ENCODE data around the gene DIPK1C. TPM values are rescaled to one million over a fixed set of nuclear protein-coding genes. Genes with fewer than 3 reads are reported as not detected.

Gene DIPK1C
- total RNA-seq, 1 experiment from 2014 or later: not detected

DNA sequence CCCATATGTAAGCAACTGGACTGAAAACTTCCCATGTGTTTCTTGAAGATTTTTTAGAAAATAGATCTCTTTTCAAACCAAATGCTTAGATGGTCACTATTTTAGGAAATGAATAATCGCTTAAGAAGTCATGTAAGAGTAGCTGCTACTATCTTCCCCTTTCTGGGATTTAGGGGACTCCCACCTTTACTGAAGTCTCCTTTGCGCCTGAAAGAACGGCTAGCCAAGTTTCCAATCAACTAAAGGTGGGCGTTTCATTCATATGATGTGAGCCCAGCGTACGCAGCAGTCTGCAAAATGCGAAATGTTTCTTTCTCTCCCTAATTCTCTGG, 1.1 kb downstream of the DIPK1C start:
- BruUV-seq (replicated peaks): no TSS peak
- no peak overlapping the region; the same call in 1 of the 2 replicates for H3K4me3 ChIP-seq (ENCODE audit: low read depth, low read length)
- no peaks in the 10 kb centered on the region for H3K27me3 ChIP-seq (replicated peaks; ENCODE audit: control insufficient read depth, insufficient read depth, low read length)
- no peaks in the 10 kb centered on the region for H3K4me1 Mint-ChIP-seq (ENCODE audit: low read depth, unreplicated experiment)
- H3K27me3 Mint-ChIP-seq (ENCODE audit: insufficient read depth, unreplicated experiment): peaks cover 10% of the 10 kb centered on the region
- H3K36me3 Mint-ChIP-seq (ENCODE audit: insufficient read depth, unreplicated experiment): no peaks in the 10 kb centered on the region
- ChIA-PET CTCF (no interaction called here), POLR2A (no interaction called here)
- intact Hi-C loops (cut with micrococcal nuclease; ENCODE audit: unreplicated experiment): loop anchor here (10.0 kb wide), 1 partner anchor 61 kb away; no protein-coding TSS in a partner anchor
- no peaks in the 10 kb centered on the region for H3K9me3 ChIP-seq
- H3K36me3 ChIP-seq (ENCODE audit: control insufficient read depth, insufficient read depth, low read length): no peaks in the 10 kb centered on the region
- peaks cover under 1% of the 10 kb centered on the region; the same call in 1 of the 2 replicates for H3K4me1 ChIP-seq
- peak overlapping the region; percentile 53 for H3K4me3 Mint-ChIP-seq (ENCODE audit: unreplicated experiment)
- no peak overlapping the region for H3K27ac Mint-ChIP-seq (ENCODE audit: unreplicated experiment)
- no peaks in the 10 kb centered on the region for H3K9me3 Mint-ChIP-seq (ENCODE audit: unreplicated experiment)
- DNase-seq: no peak
- TF ChIP-seq, protein P1, sequence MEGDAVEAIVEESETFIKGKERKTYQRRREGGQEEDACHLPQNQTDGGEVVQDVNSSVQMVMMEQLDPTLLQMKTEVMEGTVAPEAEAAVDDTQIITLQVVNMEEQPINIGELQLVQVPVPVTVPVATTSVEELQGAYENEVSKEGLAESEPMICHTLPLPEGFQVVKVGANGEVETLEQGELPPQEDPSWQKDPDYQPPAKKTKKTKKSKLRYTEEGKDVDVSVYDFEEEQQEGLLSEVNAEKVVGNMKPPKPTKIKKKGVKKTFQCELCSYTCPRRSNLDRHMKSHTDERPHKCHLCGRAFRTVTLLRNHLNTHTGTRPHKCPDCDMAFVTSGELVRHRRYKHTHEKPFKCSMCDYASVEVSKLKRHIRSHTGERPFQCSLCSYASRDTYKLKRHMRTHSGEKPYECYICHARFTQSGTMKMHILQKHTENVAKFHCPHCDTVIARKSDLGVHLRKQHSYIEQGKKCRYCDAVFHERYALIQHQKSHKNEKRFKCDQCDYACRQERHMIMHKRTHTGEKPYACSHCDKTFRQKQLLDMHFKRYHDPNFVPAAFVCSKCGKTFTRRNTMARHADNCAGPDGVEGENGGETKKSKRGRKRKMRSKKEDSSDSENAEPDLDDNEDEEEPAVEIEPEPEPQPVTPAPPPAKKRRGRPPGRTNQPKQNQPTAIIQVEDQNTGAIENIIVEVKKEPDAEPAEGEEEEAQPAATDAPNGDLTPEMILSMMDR (IDR thresholded peaks at IDR 0.05; ENCODE audit: insufficient read depth in 1 of 2, low read depth in 1 of 2, low read length in 1 of 2, severe bottlenecking in 1 of 2, unreplicated experiment in 1 of 2): no peak

DNA sequence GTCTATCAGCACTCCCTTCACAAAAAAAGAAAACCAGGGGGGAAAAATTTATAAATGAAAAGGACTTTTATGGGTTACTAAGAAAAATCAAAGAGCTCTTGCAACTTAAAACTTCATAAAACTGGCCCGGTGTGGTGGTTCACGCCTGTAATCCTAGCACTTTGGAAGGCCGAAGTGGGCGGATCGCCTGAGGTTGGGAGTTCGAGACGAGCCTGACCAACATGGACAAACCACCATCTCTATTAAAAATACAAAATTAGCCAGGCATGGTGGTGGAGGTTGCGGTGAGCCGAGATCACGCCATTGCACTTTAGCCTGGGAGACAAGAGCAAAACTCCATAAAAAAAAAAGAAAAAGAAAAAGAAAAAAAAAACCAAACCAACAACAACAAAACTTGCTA, 1.7 kb downstream of the DIPK1C start:
- no peak for DNase-seq
- Mint-ChIP-seq H3K4me1 (ENCODE audit: low read depth, unreplicated experiment) (no peaks in the 10 kb centered on the region), H3K27me3 (ENCODE audit: insufficient read depth, unreplicated experiment) (peaks cover 10% of the 10 kb centered on the region), H3K36me3 (ENCODE audit: insufficient read depth, unreplicated experiment) (no peaks in the 10 kb centered on the region), H3K4me3 (ENCODE audit: unreplicated experiment) (no peak overlapping the region), H3K27ac (ENCODE audit: unreplicated experiment) (no peak overlapping the region), H3K9me3 (ENCODE audit: unreplicated experiment) (no peaks in the 10 kb centered on the region)
- BruUV-seq (replicated peaks): no TSS peak
- H3K27me3 ChIP-seq (replicated peaks; ENCODE audit: control insufficient read depth, insufficient read depth, low read length): no peaks in the 10 kb centered on the region
- TF ChIP-seq, protein P1 (IDR thresholded peaks at IDR 0.05; ENCODE audit: insufficient read depth in 1 of 2, low read depth in 1 of 2, low read length in 1 of 2, severe bottlenecking in 1 of 2, unreplicated experiment in 1 of 2): no peak
- ChIA-PET POLR2A (no interaction called here), CTCF (no interaction called here)
- no peaks in the 10 kb centered on the region for H3K9me3 ChIP-seq
- H3K4me3 ChIP-seq (ENCODE audit: low read depth, low read length): no peak overlapping the region
- intact Hi-C loops (cut with micrococcal nuclease; ENCODE audit: unreplicated experiment): loop anchor here (10.0 kb wide), 1 partner anchor 61 kb away; no protein-coding TSS in a partner anchor
- H3K36me3 ChIP-seq (ENCODE audit: control insufficient read depth, insufficient read depth, low read length): no peaks in the 10 kb centered on the region
- peaks cover 3% of the 10 kb centered on the region; the same call in 1 of the 2 replicates for H3K4me1 ChIP-seq

DNA sequence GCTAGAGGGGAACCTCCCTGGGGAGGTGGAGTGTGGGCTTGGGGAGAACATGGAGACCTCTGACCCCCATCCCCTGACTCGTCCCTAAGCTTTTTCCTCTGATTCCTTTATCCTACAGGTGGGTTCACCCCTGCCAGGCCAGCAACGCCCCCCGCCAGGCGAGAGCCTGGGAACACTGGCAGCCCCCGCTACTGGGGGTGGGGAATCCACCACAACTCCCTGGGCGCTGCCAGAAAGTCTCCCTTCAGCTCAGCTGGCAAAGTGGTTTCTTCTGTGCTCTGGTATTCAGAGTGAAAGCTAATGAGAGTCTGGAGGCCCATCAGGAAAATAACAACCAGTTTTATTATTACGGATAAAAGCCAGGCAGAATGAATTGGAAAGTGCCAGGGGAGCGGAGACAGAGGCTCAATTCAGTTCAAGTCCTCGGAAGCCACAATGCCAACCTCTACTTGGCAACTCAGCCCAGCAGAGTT, 2.8 kb downstream of the DIPK1C start:
- H3K36me3 Mint-ChIP-seq (ENCODE audit: insufficient read depth, unreplicated experiment): no peaks in the 10 kb centered on the region
- peaks cover 10% of the 10 kb centered on the region for H3K27me3 Mint-ChIP-seq (ENCODE audit: insufficient read depth, unreplicated experiment)
- H3K4me1 Mint-ChIP-seq (ENCODE audit: low read depth, unreplicated experiment): no peaks in the 10 kb centered on the region
- H3K4me3 Mint-ChIP-seq (ENCODE audit: unreplicated experiment): no peak overlapping the region
- intact Hi-C loops (cut with micrococcal nuclease; ENCODE audit: unreplicated experiment): loop anchor here (10.0 kb wide), 1 partner anchor 60 kb away; no protein-coding TSS in a partner anchor
- Histone ChIP-seq H3K4me3 (ENCODE audit: low read depth, low read length) (no peak overlapping the region), H3K27me3 (replicated peaks; ENCODE audit: control insufficient read depth, insufficient read depth, low read length) (no peaks in the 10 kb centered on the region), H3K36me3 (ENCODE audit: control insufficient read depth, insufficient read depth, low read length) (no peaks in the 10 kb centered on the region), H3K4me1 (peaks cover 3% of the 10 kb centered on the region; the same call in 1 of the 2 replicates), H3K9me3 (no peaks in the 10 kb centered on the region)
- ChIA-PET POLR2A (no interaction called here), CTCF (no interaction called here)
- DNase-seq: no peak
- no peak overlapping the region for H3K27ac Mint-ChIP-seq (ENCODE audit: unreplicated experiment)
- no TSS peak for BruUV-seq (replicated peaks)
- TF ChIP-seq, protein P1 (IDR thresholded peaks at IDR 0.05; ENCODE audit: insufficient read depth in 1 of 2, low read depth in 1 of 2, low read length in 1 of 2, severe bottlenecking in 1 of 2, unreplicated experiment in 1 of 2): no peak
- H3K9me3 Mint-ChIP-seq (ENCODE audit: unreplicated experiment): no peaks in the 10 kb centered on the region
